A549 (cell line): ENCODE data around the gene AMER3. TPM values are rescaled to one million over a fixed set of nuclear protein-coding genes. Genes with fewer than 3 reads are reported as not detected.

Source experiments
- ATAC-seq, 2 experiments: fragments of 200-7000 bp in 1 of 2; fragments of >200 bp in 1 of 2; cut with Nextera tagmentation in 1 of 2; cut with Tn5 transposase in 1 of 2; 3 replicates each; pipeline versions ENCODE4 v1.8.0 to v1.9.1; 2018 to 2020; ENCODE audit warnings: mild to moderate bottlenecking in 1 of 2, moderate library complexity in 1 of 2
- CTCF ChIA-PET: fragments of 300-600 bp; sonication (Branson Sonifier 250); formaldehyde crosslinking; extraction: SDS; loops from one replicate; lab custom pipeline; 2021; ENCODE audit warnings: antibody characterized with exemption, inconsistent platforms; lab: Yijun Ruan, JAX
- POLR2A ChIA-PET: fragments of 350-600 bp; formaldehyde crosslinking; extraction: SDS; loops from one replicate; lab custom pipeline; 2021; ENCODE audit warnings: antibody characterized with exemption, inconsistent platforms; lab: Yijun Ruan, JAX
- DNase-seq, 2 experiments: peaks; one replicate each; pipeline versions ENCODE4 v3.0.0 to v3.0.0-alpha.2; 2011 to 2016; ENCODE audit warnings: low read depth in 1 of 2, low spot score in 1 of 2
- FAIRE-seq: peaks from 2 replicates; lab custom pipeline; 2011; peaks lifted over from hg19 to GRCh38; lab: Jason Lieb, UNC
- H3K27ac ChIP-seq, 2 experiments: fragments of >200 bp; sonication (Bioruptor Twin); formaldehyde crosslinking; 3 replicates each; pipeline ENCODE4 v1.5.1; 2016 to 2017
- H3K4me1 ChIP-seq: fragments of >200 bp; sonication (Bioruptor Twin); formaldehyde crosslinking; 3 replicates; pipeline ENCODE4 v1.6.1; 2016
- H3K4me2 ChIP-seq: fragments of >200 bp; sonication (Bioruptor Twin); formaldehyde crosslinking; 3 replicates; pipeline ENCODE4 v1.6.1; 2016
- H3K4me3 ChIP-seq: fragments of >200 bp; sonication (Bioruptor Twin); formaldehyde crosslinking; 3 replicates; pipeline ENCODE4 v1.5.1; 2016
- H3K9me3 ChIP-seq: fragments of >200 bp; sonication (Bioruptor Twin); formaldehyde crosslinking; 3 replicates; pipeline ENCODE4 v1.6.1; 2016
- ATOH8 ChIP-seq: fragments of 250-450 bp; sonication (Bioruptor Pico); IDR thresholded peaks from 2 replicates; pipeline ENCODE4 v1.5.0; 2020; ENCODE audit warnings: low read depth, mild to moderate bottlenecking, moderate library complexity
- CBX2 ChIP-seq: fragments of 200-600 bp; sonication (generic); IDR thresholded peaks from 2 replicates; pipeline ENCODE4 v1.6.1; 2016; ENCODE audit warnings: low read depth, mild to moderate bottlenecking, borderline replicate concordance
- CEBPB ChIP-seq, 2 experiments: fragments of >200 bp in 1 of 2; sonication (Bioruptor Twin) in 1 of 2; formaldehyde crosslinking in 1 of 2; IDR thresholded peaks; 2 replicates each; pipeline ENCODE4 v1.6.1; 2012 to 2016
- ESRRA ChIP-seq: fragments of 150-350 bp; IDR thresholded peaks from 2 replicates; pipeline ENCODE4 v1.6.1; 2014; ENCODE audit warnings: mild to moderate bottlenecking, low read length, borderline replicate concordance
- FOSB ChIP-seq: fragments of 250-450 bp; sonication (Bioruptor Pico); IDR thresholded peaks from 2 replicates; pipeline ENCODE4 v1.5.0; 2020; ENCODE audit warnings: mild to moderate bottlenecking, moderate library complexity
- HDAC2 ChIP-seq: fragments of 200-600 bp; sonication (generic); IDR thresholded peaks from 2 replicates; pipeline ENCODE4 v1.6.1; 2016
- HEYL ChIP-seq: fragments of 250-450 bp; sonication (Bioruptor Pico); IDR thresholded peaks from 2 replicates; pipeline ENCODE4 v1.8.0; 2021; ENCODE audit warnings: mild to moderate bottlenecking, moderate library complexity
- HMGXB4 ChIP-seq: fragments of 250-450 bp; sonication (Bioruptor Pico); IDR thresholded peaks from 2 replicates; pipeline ENCODE4 v1.5.0; 2021; ENCODE audit warnings: mild to moderate bottlenecking, moderate library complexity, borderline replicate concordance
- KDM5A ChIP-seq: fragments of 200-600 bp; sonication (generic); IDR thresholded peaks from 2 replicates; pipeline ENCODE4 v1.6.1; 2016; ENCODE audit warnings: antibody characterized with exemption, mild to moderate bottlenecking
- NPAS2 ChIP-seq: fragments of 250-450 bp; sonication (Bioruptor Pico); IDR thresholded peaks from 2 replicates; pipeline ENCODE4 v1.8.0; 2022; ENCODE audit warnings: mild to moderate bottlenecking, moderate library complexity, borderline replicate concordance
- NR3C1 ChIP-seq: fragments of >200 bp; sonication (Bioruptor Twin); formaldehyde crosslinking; IDR thresholded peaks from 3 replicates; pipeline ENCODE4 v1.6.1; 2017
- POLR2A ChIP-seq: IDR thresholded peaks from 2 replicates; pipeline ENCODE4 v1.6.1; 2012; ENCODE audit warnings: mild to moderate bottlenecking, low read length
- REST ChIP-seq: fragments of 200-600 bp; sonication (generic); IDR thresholded peaks from 2 replicates; pipeline ENCODE4 v1.6.1; 2016; ENCODE audit warnings: antibody characterized with exemption, mild to moderate bottlenecking, moderate library complexity
- ZSCAN20 ChIP-seq: fragments of 250-450 bp; sonication (Bioruptor Pico); IDR thresholded peaks from 2 replicates; pipeline ENCODE4 v1.8.0; 2022; ENCODE audit warnings: mild to moderate bottlenecking, moderate library complexity
- WGBS: methylation state at CpG from one replicate; pipeline ENCODE4 v1.1.6; 2017; ENCODE audit errors: missing lambda C conversion rate; 5-methylcytosine and 5-hydroxymethylcytosine counted together
- polyA plus RNA-seq, 4 experiments: library from polyadenylated mRNA; depleted of rRNA in 3 of 4; stranded (reverse); fragments of >200 nt; fragmentation: RNase III in 1 of 4; extraction: RNeasy Plus Mini Kit Qiagen cat#74134 plus additional on column Dnase treatment in 1 of 4; gene quantifications; 2 replicates in 3 of 4; 3 replicates in 1 of 4; pipeline ENCODE4 v1.2.3, GENCODE V29; 2011 to 2017
- TF ChIP-seq, protein P1 (sequence below): fragments of >200 bp; sonication (Bioruptor Twin); formaldehyde crosslinking; IDR thresholded peaks from 3 replicates; pipeline ENCODE4 v1.5.1; 2016

The AMER3 gene
- polyA plus RNA-seq, 2 of the 4 experiments (the other 2 are of a cell fraction): not detected

DNA sequence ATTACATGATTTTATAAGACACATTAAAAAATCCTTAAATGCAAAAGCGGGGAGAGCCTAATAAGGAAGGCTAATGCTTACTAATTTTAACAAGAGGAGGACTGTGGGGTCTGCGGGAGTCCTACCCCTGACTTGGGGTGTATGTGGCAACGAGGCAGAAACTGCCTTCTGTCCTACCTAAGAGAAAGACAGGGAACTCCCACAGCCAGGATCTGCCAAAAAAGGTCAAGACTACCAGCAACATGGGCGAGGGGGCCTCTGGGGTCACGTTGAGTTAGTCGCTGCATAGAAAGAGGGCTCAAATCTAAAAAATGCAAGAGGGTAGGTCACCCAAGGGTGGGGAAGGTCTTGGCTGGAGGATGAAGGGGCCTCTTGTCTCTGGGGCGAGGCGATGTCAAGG lies 529 bp upstream of the AMER3 start:
- no peaks in the 10 kb centered on the region for H3K9me3 ChIP-seq
- no peaks in the 10 kb centered on the region for H3K4me1 ChIP-seq
- CTCF ChIA-PET: no interaction called here
- no peak for DNase-seq
- no peak for FAIRE-seq
- H3K4me2 ChIP-seq: no peak overlapping the region
- POLR2A ChIA-PET: no interaction called here
- TF ChIP-seq, protein P1, sequence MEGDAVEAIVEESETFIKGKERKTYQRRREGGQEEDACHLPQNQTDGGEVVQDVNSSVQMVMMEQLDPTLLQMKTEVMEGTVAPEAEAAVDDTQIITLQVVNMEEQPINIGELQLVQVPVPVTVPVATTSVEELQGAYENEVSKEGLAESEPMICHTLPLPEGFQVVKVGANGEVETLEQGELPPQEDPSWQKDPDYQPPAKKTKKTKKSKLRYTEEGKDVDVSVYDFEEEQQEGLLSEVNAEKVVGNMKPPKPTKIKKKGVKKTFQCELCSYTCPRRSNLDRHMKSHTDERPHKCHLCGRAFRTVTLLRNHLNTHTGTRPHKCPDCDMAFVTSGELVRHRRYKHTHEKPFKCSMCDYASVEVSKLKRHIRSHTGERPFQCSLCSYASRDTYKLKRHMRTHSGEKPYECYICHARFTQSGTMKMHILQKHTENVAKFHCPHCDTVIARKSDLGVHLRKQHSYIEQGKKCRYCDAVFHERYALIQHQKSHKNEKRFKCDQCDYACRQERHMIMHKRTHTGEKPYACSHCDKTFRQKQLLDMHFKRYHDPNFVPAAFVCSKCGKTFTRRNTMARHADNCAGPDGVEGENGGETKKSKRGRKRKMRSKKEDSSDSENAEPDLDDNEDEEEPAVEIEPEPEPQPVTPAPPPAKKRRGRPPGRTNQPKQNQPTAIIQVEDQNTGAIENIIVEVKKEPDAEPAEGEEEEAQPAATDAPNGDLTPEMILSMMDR: no peak
- TF ChIP-seq ESRRA (no peak), ATOH8 (no peak)
- ATAC-seq: no peak; a peak in 1 of 6 replicates
- H3K27ac ChIP-seq: no peak overlapping the region
- 8% methylated on average over 8 of the region's 8 CpGs for WGBS
- no peak overlapping the region for H3K4me3 ChIP-seq

DNA sequence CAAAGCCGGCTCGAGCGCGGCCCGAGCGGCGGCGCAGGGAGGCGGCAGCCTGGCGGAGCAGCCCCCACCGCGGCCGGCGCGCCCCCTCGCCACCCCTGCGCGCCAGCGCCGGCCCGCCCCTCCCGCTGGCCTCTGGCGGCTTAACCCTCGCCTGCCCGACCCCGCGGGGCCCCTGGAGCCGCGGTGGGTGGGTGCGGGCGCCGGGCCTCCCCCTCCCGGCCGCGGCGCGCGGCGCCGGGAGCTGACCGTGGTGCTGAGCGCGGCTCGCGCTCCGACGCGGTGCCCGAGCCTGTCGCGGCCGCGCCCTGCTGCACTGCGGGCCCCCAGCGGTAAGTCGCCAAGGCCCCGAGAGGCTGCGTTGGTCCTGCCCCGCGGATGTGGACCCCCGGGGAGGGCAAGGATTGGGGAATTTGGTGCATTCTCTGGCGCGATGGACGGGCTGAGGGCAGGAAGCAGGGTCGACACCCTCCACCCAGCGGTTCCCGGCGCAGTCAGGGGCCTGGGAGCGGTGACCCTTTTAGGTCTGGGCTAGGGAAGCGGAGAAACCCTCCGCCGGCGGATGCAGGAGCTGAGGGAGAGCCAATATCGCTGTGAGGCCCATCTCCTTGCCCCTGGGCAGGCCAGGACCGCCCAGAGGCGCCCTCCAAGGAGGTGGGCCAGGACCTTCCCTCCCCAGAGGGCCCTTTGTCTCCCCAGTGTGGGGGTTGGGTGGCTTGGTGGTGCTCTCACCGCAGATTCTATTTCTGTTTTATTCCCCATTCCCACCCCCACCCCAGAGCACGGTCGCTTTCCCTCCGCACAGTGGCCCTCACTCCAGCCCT lies 923 bp downstream of the AMER3 start:
- no peak for FAIRE-seq
- TF ChIP-seq REST (peak; percentile 81), KDM5A (no peak), HDAC2 (no peak), HEYL (CRISPR knock-in tag) (no peak)
- H3K9me3 ChIP-seq: no peaks in the 10 kb centered on the region
- no peaks in the 10 kb centered on the region for H3K4me1 ChIP-seq
- peak in 1 of 2 experiments; percentile 23 for DNase-seq
- H3K27ac ChIP-seq: no peak overlapping the region
- H3K4me3 ChIP-seq: peak overlapping the region; percentile 41
- ATAC-seq: peak; percentile 81 to 82
- 67% methylated on average over 19 of the region's 80 CpGs for WGBS
- peak overlapping the region; percentile 94 for H3K4me2 ChIP-seq
- POLR2A ChIA-PET: no interaction called here
- CTCF ChIA-PET: no interaction called here

DNA sequence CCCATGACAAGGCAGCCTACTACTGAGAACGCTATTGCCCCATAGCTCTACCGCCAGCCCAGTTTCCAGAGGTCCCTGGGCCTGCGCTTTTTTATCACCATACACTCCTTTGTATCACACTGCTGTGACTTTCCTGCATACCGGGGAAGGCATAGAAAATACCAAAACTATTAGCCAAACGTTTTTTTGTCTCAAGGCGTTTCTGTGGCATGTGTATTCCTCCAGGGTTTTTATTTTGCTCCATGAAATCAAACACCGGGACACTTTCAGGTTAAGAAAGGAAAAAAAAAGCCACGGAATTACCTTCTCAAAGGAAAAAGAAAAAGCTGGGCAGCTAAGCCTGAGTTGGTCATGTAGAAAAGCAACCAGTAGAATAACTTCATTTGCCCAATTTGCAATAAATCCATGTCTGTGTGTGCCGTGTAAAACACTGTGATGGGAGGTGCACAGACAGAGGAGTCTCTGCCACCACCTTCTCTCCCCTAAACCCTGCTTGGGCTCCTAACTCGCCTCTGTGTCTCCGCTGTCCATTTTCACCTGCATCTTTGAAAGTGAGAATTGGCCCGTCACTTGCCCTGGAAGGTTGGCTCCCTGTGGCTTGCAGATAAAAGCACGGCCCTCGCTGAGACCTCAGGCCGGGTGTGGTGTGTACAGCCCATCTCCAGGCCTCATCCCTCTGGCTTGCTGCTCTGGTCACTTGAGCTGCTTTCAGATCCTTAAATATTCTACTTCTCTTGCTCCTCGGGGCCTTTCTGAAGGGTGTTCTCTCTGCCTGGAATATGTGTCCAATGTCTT lies 1.7 kb downstream of the AMER3 start:
- POLR2A ChIA-PET: no interaction called here
- no peak overlapping the region for H3K27ac ChIP-seq
- H3K9me3 ChIP-seq: no peaks in the 10 kb centered on the region
- no peak overlapping the region for H3K4me2 ChIP-seq
- H3K4me3 ChIP-seq: no peak overlapping the region
- WGBS: 21% methylated on average over 16 of the region's 16 CpGs
- ATAC-seq (no peak), FAIRE-seq (no peak), DNase-seq (no peak)
- no peaks in the 10 kb centered on the region for H3K4me1 ChIP-seq
- CTCF ChIA-PET: no interaction called here
- no peak for TF ChIP-seq FOSB (CRISPR knock-in tag)
- TF ChIP-seq CEBPB (IDR thresholded peaks at IDR 0.05): no peak
- no peak for TF ChIP-seq HMGXB4
- no peak for TF ChIP-seq CBX2
- TF ChIP-seq POLR2A: no peak
- no peak for TF ChIP-seq NR3C1
- no peak for TF ChIP-seq REST
- no peak for TF ChIP-seq NPAS2
- no peak for TF ChIP-seq ATOH8
- TF ChIP-seq ZSCAN20 (CRISPR knock-in tag): no peak
